Measurements from ENCODE around the gene ZNF33A.
A peak's percentile ranks its signal among the peaks of the same experiment; 100 is the strongest.
"Not testable (repeated sequence)": the region's sequence is repeated elsewhere in the genome, so short reads cannot be mapped to it uniquely, and the experiment has no call there.

The ZNF33A gene

DNA sequence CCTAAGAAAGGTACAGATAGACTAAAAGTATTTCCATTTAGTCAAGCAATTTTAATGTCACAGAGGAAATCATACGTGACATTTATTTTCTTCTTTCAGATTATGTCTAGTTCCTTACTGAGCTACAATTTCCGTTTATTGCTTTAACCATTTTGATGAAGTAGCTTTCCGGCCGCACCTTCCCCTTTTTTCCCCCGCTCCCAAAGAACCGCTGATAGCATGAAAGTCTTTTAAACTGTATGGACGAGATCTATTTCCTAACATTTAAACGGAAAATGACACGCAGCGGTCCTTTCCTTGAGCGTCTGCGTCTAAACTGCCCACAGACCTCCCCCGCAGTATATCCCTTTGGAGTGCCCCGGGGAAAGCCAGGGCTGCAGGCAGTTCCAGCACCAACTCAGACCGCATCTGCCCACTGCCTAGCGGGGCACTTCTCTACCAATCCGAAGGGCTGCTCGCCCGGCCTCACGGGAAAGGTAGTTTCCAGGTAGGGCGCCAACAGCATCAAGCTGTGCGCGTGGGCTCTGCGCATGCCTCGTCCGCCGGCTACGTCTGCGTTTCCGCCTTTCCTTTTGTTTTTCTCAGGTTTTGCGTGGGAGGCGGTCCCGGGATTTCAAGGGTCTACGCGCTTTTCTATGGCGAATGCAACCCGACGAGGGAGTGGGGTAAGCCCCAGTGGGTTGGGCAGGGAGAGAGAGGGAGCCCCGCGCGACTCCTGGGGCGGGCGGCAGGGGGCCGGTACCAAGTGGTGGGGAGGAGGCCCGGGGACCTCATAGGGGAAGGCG is at the start of gene ZNF33A:
TSS of gene ZNF33A (plus strand) at position 557 of the 785 bp plus-strand sequence. CDS start 1,667 bp downstream, outside the sequence.
- peak; percentile 20 for DNase-seq

- no peak for DNase-seq
Measured at GRCh38 chr10:37965006-37965405, 45.5 kb upstream of the ZNF33A start.

- DNase-seq = no peak
Measured at GRCh38 chr10:37972396-37972795, 38.1 kb upstream of the ZNF33A start.

- DNase-seq = no peak
Measured at GRCh38 chr10:37975401-37975991, 35.0 kb upstream of the ZNF33A start.

- peak; percentile 59 for DNase-seq
Measured at GRCh38 chr10:37976091-37976879, 34.2 kb upstream of the ZNF33A start, which contains the start of gene ZNF25. Gene ZNF25, minus strand, starts transcription at chr10:37976647. Its CDS starts 4,925 bp downstream, at chr10:37971722.

- DNase-seq = no peak
Measured at GRCh38 chr10:37976880-37977203, 33.6 kb upstream of the ZNF33A start.

DNA sequence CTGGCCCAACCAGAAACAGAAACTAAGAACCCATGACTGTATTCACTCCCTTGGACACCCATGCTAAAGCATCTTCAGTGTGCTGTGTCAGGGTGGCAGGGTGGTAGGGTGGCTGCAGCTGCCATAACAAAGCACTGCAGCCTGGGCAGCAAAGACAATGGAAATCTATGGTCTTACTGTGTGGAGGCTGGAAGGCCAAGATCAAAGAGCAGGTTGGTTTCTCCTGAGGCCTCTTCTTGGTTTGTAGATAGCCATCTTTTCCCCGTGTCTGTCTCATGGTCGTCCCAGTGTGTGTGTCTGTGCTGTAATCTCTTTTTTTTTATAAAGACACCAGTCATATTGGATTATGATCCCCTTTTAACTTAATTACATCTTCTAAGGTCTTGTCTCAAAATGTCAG is 18.8 kb upstream of the ZNF33A start:
- DNase-seq = no peak

DNA sequence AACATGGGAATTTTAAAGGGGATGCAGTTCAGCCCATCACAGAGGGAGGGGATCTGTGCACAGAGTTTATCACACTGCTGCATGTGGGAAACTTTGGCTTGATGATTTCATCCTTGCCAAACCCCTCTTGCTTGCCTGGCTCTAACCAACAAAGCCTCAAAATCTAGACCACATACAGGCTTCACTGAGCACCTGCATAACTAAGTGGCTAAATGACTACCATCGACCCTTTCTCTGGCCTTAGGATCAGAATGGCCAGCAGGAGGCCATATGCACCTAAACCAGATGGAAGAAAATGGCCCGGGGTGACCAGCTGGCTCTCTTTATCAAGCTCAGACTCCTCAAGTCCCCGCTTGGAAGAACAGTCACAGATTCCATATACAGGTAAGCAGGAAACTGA is 18.4 kb upstream of the ZNF33A start:
- no peak for DNase-seq

GRCh38 chr10:37998920-37999319 is 11.6 kb upstream of the ZNF33A start:
- DNase-seq = not testable (repeated sequence)

DNA sequence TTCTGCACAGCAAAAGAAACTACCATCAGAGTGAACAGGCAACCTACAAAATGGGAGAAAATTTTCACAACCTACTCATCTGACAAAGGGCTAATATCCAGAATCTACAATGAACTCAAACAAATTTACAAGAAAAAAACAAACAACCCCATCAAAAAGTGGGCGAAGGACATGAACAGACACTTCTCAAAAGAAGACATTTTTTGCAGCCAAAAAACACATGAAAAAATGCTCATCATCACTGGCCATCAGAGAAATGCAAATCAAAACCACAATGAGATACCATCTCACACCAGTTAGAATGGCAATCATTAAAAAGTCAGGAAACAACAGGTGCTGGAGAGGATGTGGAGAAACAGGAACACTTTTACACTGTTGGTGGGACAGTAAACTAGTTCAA is 10.0 kb upstream of the ZNF33A start:
- DNase-seq = not testable (repeated sequence)

- no peak for DNase-seq
Measured at GRCh38 chr10:38003026-38003425, 7.4 kb upstream of the ZNF33A start.

DNA sequence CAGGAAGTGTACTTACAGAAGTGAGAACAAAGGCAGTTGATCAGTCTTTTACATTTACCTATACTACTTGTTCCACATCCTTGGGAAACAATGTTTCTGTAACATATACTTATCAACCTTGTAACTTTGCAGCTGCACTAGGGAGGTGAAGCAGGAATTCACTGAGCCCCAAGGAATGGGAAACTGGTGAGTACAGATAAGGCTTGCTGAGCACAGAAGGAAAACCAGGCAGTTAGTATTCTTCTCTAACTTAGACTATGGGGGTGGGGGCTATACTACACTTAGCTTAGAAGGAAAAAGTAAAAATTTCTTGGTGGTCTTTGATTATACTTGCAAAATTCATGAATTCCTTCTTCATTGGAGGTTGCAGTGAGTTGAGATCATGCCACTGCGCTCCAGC is 6.9 kb upstream of the ZNF33A start:
- no peak for DNase-seq

GRCh38 chr10:38007551-38007950 is 2.9 kb upstream of the ZNF33A start:
- DNase-seq = no peak

DNA sequence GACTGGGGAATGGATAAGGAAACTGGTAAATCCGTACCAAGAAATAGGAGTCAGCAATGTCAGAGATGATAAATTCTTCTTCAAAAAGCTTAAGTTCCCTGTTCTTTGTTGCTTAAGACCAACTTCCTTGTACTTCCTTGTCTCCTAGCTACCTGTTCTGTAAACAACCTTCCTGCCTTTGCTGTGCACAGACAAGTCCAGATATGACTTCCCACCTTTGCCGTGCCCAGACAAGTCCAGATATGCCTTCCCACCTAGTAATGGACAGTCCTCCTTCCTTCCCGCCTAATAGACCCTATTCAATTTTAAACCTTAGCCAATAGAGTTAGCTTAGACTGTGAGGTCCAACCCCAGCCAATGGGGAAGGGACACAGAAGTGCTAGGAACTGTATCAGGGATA is 2.5 kb upstream of the ZNF33A start:
- DNase-seq = no peak

- no peak for DNase-seq
Measured at GRCh38 chr10:38016354-38016753, 5.9 kb downstream of the ZNF33A start.

GRCh38 chr10:38019124-38019523 is 8.6 kb downstream of the ZNF33A start:
- not testable (repeated sequence) for DNase-seq

GRCh38 chr10:38025283-38025682 is 14.8 kb downstream of the ZNF33A start:
- no peak for DNase-seq

DNA sequence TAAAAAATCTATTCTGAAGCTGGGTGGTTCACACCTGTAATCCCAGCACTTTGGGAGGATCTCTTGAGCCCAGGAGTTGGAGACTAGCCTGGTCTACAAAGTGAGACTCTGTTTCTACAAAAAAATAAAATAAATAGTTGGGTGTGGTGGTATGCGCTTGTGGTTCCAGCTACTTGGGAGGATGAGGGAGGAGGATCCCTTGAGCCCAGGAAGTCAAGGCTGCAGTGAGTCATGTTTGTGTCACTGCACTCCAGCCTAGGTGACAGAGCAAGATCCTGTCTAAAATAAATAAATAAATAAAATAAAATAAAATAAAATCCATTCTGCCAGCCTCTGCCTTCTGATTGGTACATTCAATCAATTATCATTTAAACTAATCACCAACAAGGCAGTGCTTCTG is 17.5 kb downstream of the ZNF33A start:
- DNase-seq = no peak

DNA sequence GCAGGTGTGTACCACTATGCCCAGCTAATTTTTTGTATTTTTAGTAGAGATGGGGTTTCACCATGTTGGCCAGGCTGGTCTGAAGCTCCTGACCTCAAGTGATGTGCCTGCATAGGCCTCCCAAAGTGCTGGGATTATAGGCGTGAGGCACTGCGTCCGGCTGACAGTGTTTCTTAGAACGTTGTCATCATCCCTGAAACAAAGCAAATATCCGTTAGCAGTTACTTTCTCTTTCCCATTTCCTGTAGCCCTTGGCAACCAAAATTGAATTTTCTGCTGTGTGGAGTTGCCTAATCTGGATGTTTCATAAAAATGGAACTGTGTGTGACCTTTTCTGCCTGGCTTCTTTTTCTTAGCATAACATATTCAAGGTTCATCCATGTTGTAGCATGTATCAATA is 22.4 kb downstream of the ZNF33A start:
- DNase-seq = no peak

DNA sequence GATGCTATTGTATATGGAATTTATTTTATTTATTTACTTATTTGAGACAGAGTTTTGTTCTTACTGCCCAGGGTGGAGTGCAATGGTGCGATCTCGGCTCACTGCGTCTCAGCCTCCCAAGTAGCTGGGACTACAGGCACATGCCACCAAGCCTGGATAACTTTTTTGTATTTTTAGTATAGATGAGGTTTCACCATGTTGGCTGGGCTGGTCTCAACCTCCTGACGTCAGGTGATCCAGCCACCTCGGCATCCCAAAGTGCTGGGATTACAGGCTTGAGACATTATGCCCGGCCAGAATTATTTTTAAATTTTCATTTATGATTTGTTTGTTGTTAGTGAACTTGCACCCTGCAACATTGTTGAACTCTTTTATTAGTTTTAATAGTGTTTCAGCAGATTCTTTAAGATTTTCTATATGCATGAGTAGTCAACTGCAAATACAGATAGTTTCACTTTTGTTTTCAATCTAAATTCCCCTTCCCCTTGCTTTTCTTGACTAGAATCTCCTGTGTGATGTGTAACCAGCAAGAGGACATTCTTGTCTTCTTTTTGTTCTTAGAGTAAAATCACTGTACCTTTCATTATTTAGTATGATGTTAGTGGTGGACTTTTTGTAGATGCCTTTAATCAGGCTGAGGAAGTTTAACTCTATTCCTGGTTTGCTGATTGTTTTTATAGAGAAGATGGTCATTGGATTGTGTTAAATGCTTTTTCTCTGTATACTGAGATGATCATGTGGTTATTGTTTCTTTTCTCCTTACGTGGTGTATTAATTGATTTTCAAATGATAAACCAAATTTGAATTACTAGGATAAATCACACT is 27.8 kb downstream of the ZNF33A start:
- DNase-seq = no peak

DNA sequence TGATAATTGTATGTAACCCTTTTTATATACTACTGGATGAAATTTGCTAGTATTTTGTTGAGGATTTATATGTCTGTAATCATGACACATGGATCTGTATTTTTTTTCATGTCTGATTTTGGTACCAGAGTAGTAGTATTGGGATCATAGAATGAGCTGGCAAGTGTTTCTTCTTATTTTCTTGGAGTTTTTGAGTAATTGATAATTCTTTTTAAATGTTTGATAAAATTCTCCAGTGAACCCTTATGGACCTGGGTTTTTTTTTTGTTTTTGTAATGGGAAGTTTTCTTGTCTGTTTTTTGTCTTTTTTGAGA is 28.4 kb downstream of the ZNF33A start:
- no peak for DNase-seq

DNA sequence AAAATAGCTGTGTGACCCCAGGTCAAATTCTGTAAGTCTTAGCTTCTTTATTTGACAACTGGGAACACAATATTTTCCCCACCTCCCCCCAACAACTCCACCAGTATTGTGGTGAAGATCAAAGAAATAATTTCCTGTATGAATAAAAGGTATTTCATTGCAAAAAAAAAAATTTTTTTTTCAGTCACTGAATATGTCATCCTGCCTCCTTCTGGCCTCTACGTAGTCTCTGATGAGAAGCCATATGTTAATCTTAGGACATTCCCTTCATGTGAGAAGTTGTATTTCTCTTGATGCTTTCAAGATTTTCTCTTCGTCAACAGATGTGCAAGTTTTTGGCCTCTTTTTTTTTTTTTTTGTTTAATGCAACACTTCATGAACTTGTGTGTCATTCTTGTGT is 33.0 kb downstream of the ZNF33A start:
- DNase-seq = no peak

- DNase-seq = no peak
Measured at GRCh38 chr10:38045129-38045528, 34.7 kb downstream of the ZNF33A start.

All from NCI-H524 treated with DMSO at 0.1 percent for 48 hours (cell line).